ENCODE data around the gene IFT43.
A peak's percentile ranks its signal among the peaks of the same experiment; 100 is the strongest.

The IFT43 gene

DNA sequence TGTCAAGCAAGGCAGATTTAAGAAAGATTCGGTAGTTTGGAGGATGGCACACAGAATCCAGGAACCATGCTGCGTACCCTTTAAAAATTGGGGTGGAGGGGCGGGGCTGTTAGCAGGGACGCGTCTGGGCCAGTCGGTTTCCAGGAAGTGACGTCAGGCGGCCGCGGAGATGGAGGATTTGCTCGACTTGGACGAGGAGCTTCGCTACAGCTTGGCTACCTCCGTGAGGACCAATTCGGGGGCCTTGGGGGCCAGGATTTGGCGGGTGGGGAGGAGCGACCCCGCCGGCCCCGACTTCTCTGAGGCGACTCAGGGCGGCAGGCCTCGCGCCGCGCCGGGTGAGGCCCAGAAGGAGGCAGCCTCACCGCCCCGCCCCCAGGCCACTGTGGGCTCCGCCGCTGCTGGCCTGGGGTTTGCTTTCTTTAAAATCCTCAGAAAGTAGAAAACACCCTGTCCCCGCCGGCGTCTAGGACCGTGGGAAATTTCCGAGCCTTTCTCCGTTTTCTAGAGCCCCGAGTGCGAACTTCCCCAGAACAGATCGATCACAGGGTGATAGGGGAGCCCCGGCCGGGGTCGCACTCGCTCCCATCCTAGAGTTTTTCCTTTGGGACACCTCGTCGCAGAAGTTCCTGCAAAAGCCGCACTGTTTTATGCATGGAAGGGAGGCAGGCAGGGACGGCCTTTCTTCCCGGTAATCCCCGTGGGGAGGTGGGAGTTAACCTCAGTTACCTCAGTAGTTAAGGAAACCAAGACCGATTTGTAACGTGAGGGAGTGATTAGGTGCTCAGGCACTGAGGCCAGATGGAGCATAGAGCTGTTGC, at the start of gene IFT43:
Gene IFT43, plus strand, starts transcription at position 146 of the 821 bp plus-strand sequence. Its CDS starts 24 bp downstream, at position 170.
- DNase-seq (ENCODE audit: low read depth in 2 of 3, low spot score in 1 of 3) = peak; percentile 75 to 88 (median 88)

DNA sequence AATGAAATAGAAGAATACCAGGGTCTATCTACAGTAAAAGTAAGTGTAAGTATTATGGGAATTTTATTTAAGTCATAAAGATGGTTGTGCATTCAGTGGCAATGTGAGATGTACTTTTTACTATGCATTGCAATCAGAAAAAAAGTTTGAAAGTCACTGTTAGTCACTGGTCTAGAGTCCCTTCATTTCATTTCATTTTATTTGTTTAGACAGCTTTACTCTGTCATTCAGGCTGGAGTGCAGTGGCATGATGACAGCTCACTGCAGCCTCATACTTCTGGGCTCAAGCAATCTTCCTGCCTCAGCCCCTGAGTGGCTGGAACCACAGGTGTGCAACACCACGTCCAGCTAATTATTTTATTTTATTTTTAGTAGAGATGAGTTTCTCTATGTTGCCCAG, 46.4 kb upstream of the IFT43 start:
- no peak for DNase-seq (ENCODE audit: low read depth in 2 of 3, low spot score in 1 of 3)

DNA sequence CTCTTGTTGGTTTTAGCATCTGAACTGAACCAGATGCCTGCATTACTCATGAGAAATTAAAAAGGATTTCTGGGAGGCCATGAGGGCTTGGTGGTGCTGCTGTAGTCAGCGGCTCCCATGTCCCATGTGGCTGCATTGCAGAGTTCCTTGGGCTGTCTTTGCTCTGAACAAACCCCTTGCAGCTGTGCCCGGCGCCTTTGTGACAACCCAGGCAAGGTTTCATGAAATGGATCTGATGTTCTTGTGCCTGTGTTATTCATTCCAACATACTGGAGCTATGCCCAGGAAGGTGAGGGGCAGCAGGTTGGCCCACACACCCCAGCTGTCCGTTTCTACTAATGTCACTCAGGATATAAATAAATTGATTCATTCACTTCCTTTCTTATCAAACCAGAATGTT, 44.5 kb upstream of the IFT43 start:
- no peak for DNase-seq (ENCODE audit: low read depth in 2 of 3, low spot score in 1 of 3)

DNA sequence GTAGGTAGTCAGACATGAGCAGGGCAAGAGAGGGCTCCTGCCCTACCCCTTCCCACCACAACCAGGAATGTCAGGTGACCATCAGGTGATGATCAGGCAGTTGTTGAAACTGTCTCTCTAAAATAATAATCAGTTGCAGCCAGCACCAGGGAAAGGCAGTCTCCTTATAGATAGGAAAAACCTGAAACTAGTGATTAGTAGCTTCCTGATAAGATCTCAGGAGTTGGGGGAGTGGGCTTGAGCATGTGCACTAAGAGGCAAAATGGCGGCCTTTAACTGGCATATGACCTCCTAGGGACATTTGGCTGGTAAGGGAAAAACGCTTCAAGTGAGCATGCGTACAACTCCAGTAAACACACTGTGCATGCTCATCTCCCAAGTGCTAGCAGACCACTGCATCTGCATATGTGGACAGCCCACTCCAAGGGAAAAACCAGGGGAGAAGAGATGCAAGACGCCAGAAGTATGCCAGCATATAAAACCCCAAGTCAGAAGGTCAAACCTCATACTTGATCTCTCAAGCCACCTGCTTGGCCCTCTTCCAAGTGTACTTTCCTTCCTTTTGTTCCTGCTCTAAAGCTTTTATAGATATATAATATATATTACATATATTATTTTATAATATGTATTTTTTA, 40.8 kb upstream of the IFT43 start:
- DNase-seq (ENCODE audit: low read depth in 2 of 3, low spot score in 1 of 3) = no peak

DNA sequence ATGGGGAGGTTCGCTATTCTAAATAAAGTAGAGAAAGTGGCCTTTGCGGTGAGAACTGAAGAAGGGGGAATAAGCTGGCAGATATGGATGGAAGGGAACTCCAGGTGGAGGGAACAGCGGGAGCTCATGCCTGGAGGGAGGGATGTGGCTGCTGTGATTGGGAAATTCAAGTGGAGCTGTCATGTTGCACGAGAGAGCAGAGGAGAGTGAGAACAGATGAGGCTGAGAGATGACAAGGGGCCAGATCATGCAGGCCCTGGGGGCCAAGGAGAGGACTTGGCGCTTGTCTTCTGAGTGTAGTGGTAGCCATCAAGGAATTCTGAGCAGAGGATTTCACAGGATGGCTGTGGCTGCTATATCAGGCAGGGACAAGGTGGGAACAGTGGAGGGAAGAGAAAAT, 38.8 kb upstream of the IFT43 start:
- DNase-seq (ENCODE audit: low read depth in 2 of 3, low spot score in 1 of 3) = no peak

DNA sequence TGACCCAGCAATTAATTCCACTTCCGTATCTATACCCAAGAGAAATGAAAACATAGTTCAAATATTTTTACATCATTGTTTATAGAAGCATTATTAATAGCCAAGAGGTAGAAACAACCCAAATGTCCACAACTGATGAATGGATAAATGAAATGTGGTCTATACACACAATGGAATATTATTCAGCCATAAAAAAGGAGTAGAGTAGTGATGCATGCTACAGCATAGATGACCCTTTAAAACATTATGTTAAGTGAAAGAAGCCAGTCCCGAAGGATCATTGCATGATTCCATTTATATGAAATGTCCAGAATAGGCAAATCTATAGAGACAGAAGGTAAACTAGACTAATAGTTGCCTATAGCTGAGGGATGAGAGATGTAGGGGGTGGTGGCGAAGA, 33.1 kb upstream of the IFT43 start:
- DNase-seq (ENCODE audit: low read depth in 2 of 3, low spot score in 1 of 3) = no peak

DNA sequence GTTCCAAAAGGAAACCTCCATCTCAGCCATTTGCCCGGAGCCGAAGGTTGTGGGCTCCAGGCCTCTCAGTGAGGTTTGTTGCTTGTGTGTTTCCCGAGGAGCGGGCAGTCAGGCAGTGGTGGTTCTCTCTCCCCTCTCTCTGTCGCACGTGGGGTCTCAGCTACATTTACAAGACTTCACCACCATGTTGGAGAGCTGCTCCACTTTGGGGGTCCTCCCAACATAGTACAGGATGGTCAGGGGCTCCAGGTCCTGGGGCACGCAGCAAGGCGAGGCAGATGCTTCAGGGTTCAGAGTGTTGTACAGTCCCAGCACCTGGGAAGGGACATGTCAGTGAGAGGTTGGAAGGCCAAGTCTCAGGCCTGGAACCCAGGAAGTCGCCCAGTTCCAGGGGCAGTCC, 26.5 kb upstream of the IFT43 start:
- no peak for DNase-seq (ENCODE audit: low read depth in 2 of 3, low spot score in 1 of 3)

DNA sequence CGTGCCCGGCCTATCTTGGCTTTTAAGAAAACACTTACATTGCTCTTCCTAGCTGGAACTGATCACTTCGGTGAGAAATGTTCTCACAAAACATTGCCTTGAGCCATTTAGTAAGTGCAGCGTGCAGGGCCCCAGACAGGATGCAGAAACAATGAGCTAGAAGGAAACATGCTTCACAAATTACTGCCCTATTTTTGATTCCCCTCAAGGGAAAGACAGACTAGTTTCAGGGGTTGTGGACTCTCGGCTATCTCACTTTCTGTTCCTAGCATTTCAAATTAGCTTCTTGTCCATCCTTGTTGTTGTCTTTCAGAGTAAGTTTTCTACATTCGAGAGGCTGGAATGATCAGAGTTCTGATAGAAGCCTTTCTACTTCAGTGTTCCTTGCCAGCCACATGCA, 25.3 kb upstream of the IFT43 start:
- no peak for DNase-seq (ENCODE audit: low read depth in 2 of 3, low spot score in 1 of 3)

DNA sequence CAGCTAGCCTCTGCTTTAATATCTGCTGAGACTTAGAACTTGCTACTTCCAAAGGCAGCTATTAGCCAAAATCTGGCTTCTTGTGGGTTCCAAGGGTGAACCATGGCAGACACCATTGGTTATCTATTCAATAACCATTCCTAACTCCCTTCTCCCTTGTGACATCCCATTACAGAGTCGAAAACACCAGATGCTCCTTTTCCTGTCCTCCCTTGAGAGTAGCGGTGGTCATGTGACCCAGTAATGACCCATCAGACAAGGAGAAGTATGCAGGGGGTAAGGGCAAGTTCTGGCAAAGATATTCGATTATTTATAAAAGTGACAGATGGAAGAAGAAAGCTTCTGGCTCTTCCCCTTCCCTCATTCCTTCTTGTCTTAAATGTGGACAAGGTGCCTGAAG, 23.9 kb upstream of the IFT43 start:
- no peak for DNase-seq (ENCODE audit: low read depth in 2 of 3, low spot score in 1 of 3)

DNA sequence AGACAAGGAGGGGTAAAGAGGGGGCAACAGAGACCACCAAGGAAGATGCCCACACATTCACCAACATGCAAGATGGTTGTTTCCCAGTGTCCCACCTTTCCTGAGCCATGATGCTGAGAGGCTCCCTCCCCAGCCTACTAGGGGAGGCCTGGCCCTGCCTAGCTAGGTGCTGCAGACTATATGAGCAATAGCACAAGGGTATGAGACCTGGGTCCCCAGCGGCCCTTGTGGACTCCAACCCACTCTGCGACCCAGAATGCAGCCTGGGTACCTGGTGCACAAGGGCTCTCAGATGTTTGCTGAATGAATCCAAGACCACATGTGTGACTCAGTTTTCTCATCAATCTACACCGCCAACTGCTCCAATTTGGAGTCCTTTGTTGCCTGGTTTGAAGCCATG, 17.7 kb upstream of the IFT43 start:
- DNase-seq (ENCODE audit: low read depth in 2 of 3, low spot score in 1 of 3) = no peak

DNA sequence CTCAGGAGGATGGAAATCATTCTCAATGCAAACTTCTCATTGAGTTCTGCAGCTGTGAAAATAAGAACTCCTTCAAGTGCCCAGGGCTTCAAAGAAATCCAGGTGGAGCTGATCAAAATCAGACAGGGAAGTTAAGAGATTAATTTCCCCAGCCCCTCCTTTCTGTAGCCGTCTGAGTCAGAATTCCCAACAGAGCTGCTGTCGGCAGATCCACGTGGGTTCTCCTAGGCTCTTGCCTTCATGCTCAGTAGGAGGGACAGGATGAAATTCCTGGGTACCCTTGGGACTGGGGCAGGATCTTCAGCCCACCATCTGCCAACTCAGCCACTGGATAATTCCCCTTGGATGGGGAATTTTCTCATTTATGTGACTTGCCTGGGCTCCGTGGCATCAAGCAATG, 17.1 kb upstream of the IFT43 start:
- DNase-seq (ENCODE audit: low read depth in 2 of 3, low spot score in 1 of 3) = no peak

DNA sequence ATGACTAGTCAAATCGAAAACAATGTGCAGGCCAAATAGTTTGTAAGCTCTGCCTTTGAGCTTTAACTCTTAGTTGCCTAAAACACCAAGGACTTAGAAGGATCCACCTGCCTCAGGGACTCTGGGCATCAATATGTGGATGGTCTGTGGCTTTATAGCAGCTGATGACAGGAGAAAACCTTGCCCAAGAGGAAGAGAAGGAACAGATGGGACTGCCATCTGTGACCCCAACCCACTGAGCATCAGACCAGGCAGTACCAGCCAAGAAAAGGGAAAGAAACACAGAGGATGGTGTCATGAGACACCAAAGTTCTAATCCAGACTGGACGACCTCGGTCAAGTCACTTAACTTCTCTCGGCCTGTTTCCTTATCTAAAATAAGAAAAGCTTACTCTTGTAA, 16.4 kb upstream of the IFT43 start:
- no peak for DNase-seq (ENCODE audit: low read depth in 2 of 3, low spot score in 1 of 3)

DNA sequence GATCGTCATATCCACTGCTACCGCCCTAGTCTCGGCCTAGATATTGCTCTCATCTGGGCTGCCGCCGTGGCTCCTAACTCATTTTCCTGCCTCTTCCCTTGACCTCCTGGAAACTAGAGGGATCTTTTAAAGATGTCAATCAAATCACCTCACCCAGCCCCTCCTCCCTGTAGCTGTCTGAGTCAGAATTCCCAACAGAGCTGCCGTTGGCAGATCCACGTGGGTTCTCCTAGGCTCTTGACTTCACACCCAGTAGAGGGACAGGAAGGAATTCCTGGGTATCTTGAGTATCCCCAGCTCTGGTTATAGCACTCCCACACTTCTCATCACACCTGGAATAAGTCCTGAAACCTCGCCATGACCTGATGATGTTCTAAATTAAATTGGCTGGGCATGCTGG, 15.7 kb upstream of the IFT43 start:
- no peak for DNase-seq (ENCODE audit: low read depth in 2 of 3, low spot score in 1 of 3)

DNA sequence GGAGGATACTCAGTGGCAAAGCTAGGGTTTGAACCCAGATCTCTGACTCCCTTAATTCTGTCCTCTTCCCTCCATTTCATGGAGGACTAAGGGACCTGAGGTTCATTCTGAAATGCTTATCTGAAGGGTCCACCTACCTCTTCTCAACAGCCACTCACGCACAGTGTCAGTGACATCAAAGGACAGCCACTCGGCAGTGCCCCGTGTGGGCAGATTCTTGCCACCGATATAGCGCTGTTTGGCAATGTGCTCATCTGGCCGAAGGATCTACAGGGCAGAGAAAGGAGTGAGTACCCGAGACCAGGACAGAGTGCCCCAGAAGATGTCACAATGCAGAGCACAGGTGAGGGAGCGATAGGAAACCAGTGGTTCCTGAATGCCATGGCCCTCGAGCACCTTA, 14.6 kb upstream of the IFT43 start:
- DNase-seq (ENCODE audit: low read depth in 2 of 3, low spot score in 1 of 3) = no peak

DNA sequence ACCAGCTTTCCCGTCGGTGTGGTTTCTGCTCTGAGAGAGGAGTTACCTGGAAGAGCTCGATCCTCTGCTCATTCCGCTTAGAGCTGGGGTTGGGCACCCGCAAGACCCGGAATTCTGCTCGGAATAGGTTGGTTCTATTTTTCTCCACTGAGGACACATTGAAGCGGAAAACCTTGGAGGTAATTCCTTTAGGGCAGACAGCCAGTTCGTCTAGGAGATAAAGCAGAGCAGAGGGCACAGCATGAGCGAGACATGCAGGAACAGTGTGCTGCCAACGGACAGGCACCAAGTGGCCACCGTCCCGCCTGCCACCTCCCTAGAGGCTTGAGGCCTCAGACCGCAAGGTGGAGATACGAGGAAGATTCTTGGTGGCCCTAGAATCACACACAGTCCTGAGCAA, 14.1 kb upstream of the IFT43 start:
- no peak for DNase-seq (ENCODE audit: low read depth in 2 of 3, low spot score in 1 of 3)

DNA sequence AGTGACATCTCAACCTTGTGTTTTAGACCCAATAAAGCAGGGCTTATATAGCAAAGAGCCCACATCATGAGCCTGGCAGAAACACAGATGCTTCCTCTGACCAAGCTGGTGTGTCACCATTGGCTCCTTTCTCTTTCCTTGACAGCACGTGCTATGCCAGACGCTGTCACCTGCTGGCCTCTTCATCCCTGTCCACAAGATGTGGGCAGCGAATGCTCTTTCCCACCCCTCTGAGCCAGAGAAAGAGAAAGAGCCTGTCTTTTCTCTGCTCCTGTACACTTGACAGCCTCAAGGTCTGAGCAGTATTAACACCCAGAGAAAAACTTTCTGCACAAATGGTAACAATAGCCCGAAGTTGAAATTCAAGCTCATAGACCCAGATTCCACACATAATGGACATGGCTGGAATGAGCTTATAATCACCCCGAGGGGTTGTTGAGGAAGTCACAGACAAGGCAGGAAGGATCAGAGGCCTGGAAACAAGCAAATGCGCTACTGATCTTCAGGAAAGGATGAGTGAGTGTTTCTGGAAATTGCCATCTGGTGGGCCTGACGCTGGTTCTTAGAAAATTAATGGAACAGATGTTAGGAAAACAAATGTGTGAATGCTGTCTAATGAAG, 12.7 kb upstream of the IFT43 start:
- no peak for DNase-seq (ENCODE audit: low read depth in 2 of 3, low spot score in 1 of 3)

DNA sequence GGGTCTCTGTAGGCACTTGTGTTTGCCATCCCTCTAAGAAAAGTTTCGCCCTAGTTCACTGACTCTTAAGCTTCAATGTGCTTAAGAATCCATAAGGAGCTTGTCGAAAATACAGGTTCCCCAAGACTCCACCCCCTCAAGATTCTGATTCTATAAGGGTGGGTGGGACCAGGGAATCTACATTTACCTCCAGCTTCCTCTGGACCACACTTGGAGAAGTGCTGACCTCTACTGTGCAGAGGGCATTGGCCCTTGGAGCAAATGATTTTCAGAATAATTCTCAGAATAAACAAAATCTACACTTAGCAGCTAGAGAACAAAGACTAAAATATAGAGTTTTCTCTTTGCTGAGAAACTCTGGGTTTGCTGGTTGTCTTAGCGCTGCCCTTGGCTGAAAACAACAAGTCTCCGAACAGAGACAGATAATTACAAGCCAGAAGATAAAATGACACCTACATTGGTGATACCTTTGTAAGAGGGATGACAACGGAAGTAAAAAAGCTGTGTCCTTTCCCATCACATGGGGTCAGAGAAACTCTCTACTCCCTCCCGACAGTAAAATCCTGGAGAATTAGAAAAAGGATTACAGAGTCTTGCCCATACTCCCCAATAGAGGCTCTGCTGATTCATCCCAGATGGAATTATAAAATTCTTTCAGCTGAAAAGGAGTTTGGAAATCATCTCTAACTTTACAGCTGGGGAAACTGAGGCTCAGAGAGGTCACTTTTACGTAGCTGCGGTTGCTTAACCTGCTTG, 8.6 kb upstream of the IFT43 start:
- DNase-seq (ENCODE audit: low read depth in 2 of 3, low spot score in 1 of 3) = no peak

DNA sequence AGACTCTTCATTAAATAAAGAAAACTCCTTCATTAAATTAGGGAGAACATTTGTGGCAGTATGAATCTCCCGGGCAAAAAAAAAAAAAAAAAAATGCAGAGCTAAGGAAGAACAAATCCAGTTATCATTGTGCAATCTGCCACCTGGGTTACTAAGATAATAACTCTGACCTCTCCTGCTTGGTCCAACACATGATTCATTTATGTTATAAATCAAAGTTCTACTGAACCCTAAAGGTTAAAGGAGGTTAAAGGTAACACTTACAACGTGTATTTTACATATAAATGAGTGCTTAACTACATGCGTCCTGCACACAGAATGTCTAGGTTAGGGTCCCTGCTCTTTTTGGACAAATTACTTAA, 8.0 kb upstream of the IFT43 start:
- DNase-seq (ENCODE audit: low read depth in 2 of 3, low spot score in 1 of 3) = no peak

DNA sequence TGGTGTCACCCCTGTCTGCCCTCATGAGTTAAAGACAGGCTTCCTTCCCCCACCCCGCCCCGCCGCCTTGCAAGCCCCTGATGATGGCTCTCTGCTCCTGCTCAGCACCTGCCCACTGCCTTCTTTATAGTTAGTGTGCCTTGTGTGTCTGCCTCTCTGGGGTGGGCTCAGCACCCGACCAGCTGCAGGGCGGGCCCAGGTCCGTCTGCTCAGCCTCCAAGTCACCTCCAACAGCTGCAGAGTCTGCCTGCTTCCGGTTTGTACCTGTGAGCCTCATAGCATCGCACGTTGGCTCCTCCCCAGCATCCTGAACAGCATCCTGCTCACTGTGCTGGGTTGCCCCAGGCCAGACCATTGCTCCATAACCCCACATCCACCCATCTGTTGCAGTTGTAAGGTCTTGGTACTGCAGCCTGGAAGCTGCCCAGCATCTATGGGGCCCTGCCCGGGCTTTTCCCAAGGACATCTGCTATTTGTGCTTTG, 7.3 kb upstream of the IFT43 start:
- DNase-seq (ENCODE audit: low read depth in 2 of 3, low spot score in 1 of 3) = no peak

DNA sequence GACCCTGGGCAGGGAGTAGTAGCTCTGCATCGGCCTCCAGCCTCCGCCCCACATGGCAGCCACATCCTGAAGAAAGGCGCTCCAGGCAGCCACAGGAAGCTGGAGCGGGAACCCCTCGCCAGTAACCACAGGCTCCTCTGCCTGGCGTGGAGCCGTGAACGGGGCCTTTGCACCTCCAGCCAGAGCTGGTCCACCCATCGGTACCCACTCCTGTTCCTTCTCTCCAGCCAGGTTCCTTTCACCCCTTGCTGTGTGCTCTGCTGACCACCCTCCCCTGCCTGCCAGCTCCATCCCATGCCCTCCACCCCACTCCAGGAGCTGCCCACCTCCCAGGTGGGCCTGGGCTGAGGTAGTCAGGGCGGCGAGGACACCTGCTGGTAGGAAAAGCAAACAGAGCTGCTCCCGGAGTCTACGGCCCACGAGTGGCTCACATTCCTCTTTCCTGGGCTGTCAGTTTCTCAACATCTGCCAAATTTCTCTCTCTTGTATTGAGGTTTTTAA, 6.4 kb upstream of the IFT43 start:
- no peak for DNase-seq (ENCODE audit: low read depth in 2 of 3, low spot score in 1 of 3)
